ENCODE results near the gene FRMD4B.

DNA sequence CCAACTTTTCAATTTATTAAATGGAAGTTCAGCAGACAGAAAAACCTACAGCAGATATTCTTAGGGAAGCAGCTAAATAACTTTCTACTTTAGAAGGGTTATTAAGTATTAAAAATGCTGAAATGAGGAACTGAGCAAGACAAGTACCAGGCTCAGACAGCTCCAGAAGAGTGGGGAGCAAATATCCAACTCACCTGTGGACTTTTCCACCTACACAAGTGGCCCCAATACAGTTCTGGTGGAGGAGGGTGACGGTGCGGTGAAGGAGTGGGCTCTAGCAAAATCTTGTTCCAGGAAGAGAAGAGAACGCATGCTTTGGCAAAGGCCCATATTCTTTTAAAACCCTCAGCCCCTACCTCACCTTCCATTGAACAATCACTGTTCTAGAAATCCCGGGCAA, 133.7 kb downstream of the FRMD4B start:
- TF ChIP-seq, protein P1, sequence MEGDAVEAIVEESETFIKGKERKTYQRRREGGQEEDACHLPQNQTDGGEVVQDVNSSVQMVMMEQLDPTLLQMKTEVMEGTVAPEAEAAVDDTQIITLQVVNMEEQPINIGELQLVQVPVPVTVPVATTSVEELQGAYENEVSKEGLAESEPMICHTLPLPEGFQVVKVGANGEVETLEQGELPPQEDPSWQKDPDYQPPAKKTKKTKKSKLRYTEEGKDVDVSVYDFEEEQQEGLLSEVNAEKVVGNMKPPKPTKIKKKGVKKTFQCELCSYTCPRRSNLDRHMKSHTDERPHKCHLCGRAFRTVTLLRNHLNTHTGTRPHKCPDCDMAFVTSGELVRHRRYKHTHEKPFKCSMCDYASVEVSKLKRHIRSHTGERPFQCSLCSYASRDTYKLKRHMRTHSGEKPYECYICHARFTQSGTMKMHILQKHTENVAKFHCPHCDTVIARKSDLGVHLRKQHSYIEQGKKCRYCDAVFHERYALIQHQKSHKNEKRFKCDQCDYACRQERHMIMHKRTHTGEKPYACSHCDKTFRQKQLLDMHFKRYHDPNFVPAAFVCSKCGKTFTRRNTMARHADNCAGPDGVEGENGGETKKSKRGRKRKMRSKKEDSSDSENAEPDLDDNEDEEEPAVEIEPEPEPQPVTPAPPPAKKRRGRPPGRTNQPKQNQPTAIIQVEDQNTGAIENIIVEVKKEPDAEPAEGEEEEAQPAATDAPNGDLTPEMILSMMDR (IDR thresholded peaks at IDR 0.05): no peak
- TF ChIP-seq POLR2A (IDR thresholded peaks at IDR 0.05): no peak

Measured in upper lobe of left lung (tissue), 4 donors.